HG03558 (cell line): ENCODE data around the gene C5orf22.
"Not testable (repeated sequence)": the region's sequence is repeated elsewhere in the genome, so short reads cannot be mapped to it uniquely, and the experiment has no call there.

Source experiments
- ATAC-seq: cut with Tn5 transposase; IDR thresholded peaks from one replicate; pipeline ENCODE4 v1.9.1; 2021; ENCODE audit warnings: moderate number of reproducible peaks; ENCODE audit not compliant: unreplicated experiment; ENCODE audit errors: extremely low read depth

The C5orf22 gene

DNA sequence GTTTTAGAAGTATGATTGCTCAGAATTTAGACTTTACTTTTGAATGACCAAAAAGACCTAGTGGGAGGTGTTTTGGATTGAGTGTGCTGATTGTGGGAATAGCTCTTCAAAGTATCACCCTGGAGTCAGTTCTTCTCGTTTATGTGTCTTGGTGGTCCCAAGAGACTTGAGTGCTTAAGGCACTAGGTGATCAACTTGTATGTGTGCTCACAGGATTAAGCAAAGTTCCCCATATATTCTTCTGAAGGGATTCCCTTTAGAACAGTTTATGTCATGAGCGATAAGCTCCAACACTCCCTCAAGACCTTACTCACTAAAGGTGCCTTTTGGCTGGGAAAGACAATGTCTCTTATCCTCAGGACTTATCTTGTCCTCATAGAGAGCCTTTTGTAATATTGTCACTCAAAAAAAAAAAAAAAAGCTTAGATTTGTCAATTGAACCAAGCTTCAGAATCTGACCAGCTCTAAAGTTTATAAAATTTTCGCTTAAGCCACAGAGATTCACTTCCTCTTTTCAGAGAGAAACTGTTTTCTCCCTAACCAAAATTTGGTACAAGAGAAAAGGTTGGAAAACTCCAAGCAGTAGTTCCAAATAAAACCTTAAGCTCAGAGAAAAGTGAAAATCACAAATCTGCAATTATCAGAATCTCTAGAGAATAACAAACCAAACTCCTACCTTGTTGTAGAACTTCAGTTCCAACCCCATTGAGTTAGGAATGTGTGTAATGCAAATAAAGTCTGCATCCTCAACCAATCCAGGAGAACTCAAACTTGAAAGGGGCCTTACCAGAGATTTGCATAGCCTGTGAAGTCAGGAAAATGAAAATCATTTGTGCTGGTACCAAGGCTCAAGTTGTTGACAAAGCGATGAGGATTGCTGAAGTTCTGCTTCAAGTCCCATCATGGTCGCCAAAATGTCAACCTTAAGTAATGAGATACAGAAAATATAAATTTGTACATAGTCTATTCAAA lies 66.8 kb downstream of the C5orf22 start:
- ATAC-seq, result no peak

DNA sequence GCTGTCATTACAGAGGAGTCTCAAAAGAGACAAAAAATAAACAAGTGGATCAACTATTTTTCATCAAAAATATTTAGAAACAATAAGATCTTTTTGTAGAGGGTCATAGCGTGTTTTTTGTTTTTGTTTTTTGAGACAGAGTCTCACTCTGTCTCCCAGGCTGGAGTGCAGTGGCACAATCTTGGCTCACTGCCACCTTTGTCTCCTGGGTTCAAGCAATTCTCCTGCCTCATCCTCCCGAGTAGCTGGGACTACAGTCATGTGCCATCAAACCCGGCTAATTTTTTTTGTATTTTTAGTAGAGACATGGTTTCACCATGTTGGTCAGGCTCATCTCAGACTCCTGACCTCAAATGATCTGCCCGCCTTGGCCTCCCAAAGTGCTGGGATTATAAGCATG lies 70.2 kb downstream of the C5orf22 start:
- not testable (repeated sequence) for ATAC-seq

DNA sequence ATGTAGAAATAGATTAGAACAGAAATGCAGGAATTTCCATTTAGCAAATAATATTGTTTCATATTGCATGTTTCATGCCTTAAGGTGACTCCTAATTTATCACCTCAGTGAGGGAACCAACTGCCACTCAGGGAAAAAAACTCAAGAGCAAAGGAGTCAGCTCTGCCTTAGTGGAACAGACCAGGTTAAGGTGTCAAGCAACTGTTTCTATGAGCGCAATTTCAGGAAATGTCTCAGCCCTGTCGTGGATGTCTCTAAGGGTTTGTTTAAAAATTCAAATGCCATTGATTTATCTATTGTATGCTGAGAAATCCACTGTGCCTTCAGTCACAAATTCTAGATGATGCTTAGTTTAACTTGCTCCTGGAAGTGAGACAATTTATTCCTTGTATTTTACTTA lies 72.1 kb downstream of the C5orf22 start:
- ATAC-seq, result no peak

DNA sequence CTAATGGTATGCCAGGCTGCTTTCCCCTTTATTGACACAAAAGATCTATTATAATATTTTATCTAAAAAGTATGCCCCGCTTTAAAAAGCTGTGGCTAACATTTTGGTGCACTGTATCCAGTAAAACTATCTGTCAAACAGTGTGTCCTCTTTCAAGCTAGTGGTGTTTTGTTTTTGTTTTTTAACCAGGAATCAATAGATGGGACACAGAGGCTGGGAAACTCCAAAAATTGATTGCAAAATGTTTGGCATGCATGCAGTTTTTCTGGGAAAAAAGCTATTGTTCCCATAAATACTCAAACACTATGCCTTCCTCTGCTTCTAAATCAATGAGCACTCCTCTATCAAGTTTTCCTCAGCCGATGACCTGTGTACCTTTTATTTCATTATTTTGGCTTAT lies 72.5 kb downstream of the C5orf22 start:
- no peak for ATAC-seq
